ENCODE data around the gene TFEC.

- TF ChIP-seq REST (IDR thresholded peaks at IDR 0.05; ENCODE audit: unreplicated experiment) (no peak), CTCF (conservative IDR thresholded peaks at IDR 0.05; ENCODE audit: low read depth in 2 of 2) (no peak), POLR2AphosphoS5 (IDR thresholded peaks at IDR 0.05; ENCODE audit: low read depth) (no peak), ZNF114 (CRISPR knock-in tag; IDR thresholded peaks at IDR 0.05) (no peak), EZH2 (IDR thresholded peaks at IDR 0.05; ENCODE audit: low read depth, unreplicated experiment) (no peak), EZH2phosphoT487 (IDR thresholded peaks at IDR 0.05; ENCODE audit: unreplicated experiment) (no peak)
Measured at GRCh38 chr7:115968596-115968995, 62.0 kb downstream of the TFEC start.

Measured in GM23338 (cell line).